Hepatocyte (in vitro differentiated cells): ENCODE results near the gene MBOAT2.

Experiments used
- EZH2 ChIP-seq: fragments of 200-600 bp; sonication (generic); IDR thresholded peaks from 2 replicates; pipeline ENCODE4 v1.6.1; 2016; ENCODE audit warnings: antibody characterized with exemption, mild to moderate bottlenecking, borderline replicate concordance
- EZH2phosphoT487 ChIP-seq: fragments of 200-600 bp; sonication (generic); IDR thresholded peaks from one replicate; pipeline ENCODE4 v1.6.1; 2018; ENCODE audit warnings: antibody characterized with exemption, mild to moderate bottlenecking, low read depth, moderate library complexity; ENCODE audit not compliant: unreplicated experiment, severe bottlenecking
- TF ChIP-seq, protein P1 (sequence below): fragments of 200-600 bp; sonication (generic); IDR thresholded peaks from 2 replicates; pipeline ENCODE4 v1.5.1; 2016; ENCODE audit warnings: antibody characterized with exemption, mild to moderate bottlenecking; ENCODE audit not compliant: poor library complexity

DNA sequence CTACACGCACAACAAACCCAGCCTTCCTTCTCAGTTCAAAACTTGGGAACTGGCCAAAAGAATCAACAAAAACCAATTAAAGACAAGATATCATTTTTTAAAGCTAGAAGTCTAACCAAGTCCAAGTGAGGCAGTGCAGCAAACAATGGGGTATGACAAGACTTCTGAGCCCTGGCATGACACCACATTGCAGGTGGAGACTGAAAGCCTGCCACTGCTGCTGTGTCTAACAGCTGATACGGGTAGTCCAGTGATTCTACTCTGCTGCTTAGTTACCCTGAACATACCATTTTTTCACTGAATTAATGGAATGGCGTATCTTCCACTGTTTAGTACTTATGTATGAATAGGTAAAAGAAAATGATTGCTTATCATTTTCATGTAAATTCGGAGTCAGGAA is 118.7 kb downstream of the MBOAT2 start:
- TF ChIP-seq, protein P1, sequence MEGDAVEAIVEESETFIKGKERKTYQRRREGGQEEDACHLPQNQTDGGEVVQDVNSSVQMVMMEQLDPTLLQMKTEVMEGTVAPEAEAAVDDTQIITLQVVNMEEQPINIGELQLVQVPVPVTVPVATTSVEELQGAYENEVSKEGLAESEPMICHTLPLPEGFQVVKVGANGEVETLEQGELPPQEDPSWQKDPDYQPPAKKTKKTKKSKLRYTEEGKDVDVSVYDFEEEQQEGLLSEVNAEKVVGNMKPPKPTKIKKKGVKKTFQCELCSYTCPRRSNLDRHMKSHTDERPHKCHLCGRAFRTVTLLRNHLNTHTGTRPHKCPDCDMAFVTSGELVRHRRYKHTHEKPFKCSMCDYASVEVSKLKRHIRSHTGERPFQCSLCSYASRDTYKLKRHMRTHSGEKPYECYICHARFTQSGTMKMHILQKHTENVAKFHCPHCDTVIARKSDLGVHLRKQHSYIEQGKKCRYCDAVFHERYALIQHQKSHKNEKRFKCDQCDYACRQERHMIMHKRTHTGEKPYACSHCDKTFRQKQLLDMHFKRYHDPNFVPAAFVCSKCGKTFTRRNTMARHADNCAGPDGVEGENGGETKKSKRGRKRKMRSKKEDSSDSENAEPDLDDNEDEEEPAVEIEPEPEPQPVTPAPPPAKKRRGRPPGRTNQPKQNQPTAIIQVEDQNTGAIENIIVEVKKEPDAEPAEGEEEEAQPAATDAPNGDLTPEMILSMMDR = no peak
- no peak for TF ChIP-seq EZH2phosphoT487
- no peak for TF ChIP-seq EZH2
